ENCODE data around the gene RGS1.
"Not testable (repeated sequence)": the region's sequence is repeated elsewhere in the genome, so short reads cannot be mapped to it uniquely, and the experiment has no call there.

Gene RGS1

GRCh38 chr1:192575499-192576189 is at the start of gene RGS1:
TSS of gene RGS1 (plus strand) at chr1:192575773. CDS start at chr1:192575793, 20 bp downstream.
- Histone ChIP-seq H3K27me3 (ENCODE audit: control insufficient read depth in 1 of 2, insufficient read depth in 2 of 2, low read length in 2 of 2) (no peaks in the 10 kb centered on the region), H3K9ac (ENCODE audit: low read length) (peak within 1 kb of the TSS; percentile 69), H3K4me1 (ENCODE audit: insufficient read depth, low read length) (peaks cover 17% of the 10 kb centered on the region), H3K4me3 (ENCODE audit: low read depth in 1 of 2, low read length in 2 of 2) (peak within 1 kb of the TSS; percentile 12 to 62), H3K36me3 (ENCODE audit: insufficient read depth, low read length) (peaks cover 12% of the 10 kb centered on the region), H3K27ac (ENCODE audit: low read depth, low read length) (peak within 1 kb of the TSS; percentile 30), H3K9me3 (ENCODE audit: low read length) (no peaks in the 10 kb centered on the region)

- Histone ChIP-seq H3K9me3 (ENCODE audit: low read length) (no peaks in the 10 kb centered on the region), H3K4me3 (ENCODE audit: low read depth in 1 of 2, low read length in 2 of 2) (no peak overlapping the region), H3K4me1 (ENCODE audit: insufficient read depth, low read length) (peaks cover 30% of the 10 kb centered on the region), H3K27ac (ENCODE audit: low read depth, low read length) (no peak overlapping the region), H3K27me3 (ENCODE audit: control insufficient read depth in 1 of 2, insufficient read depth in 2 of 2, low read length in 2 of 2) (no peaks in the 10 kb centered on the region), H3K9ac (ENCODE audit: low read length) (no peak overlapping the region), H3K36me3 (ENCODE audit: insufficient read depth, low read length) (no peaks in the 10 kb centered on the region)
These were observed 48.3 kb upstream of the RGS1 start for GRCh38 chr1:192527111-192527795.

- Histone ChIP-seq H3K4me1 (ENCODE audit: insufficient read depth, low read length) (peaks cover 30% of the 10 kb centered on the region), H3K36me3 (ENCODE audit: insufficient read depth, low read length) (no peaks in the 10 kb centered on the region), H3K9ac (ENCODE audit: low read length) (no peak overlapping the region), H3K27me3 (ENCODE audit: control insufficient read depth in 1 of 2, insufficient read depth in 2 of 2, low read length in 2 of 2) (no peaks in the 10 kb centered on the region), H3K4me3 (ENCODE audit: low read depth in 1 of 2, low read length in 2 of 2) (no peak overlapping the region), H3K27ac (ENCODE audit: low read depth, low read length) (no peak overlapping the region), H3K9me3 (ENCODE audit: low read length) (no peaks in the 10 kb centered on the region)
These were observed 47.6 kb upstream of the RGS1 start for GRCh38 chr1:192527950-192528349.

GRCh38 chr1:192529031-192529755 is 46.4 kb upstream of the RGS1 start:
- Histone ChIP-seq H3K36me3 (ENCODE audit: insufficient read depth, low read length) (no peaks in the 10 kb centered on the region), H3K4me1 (ENCODE audit: insufficient read depth, low read length) (peaks cover 27% of the 10 kb centered on the region), H3K9me3 (ENCODE audit: low read length) (no peaks in the 10 kb centered on the region), H3K27me3 (ENCODE audit: control insufficient read depth in 1 of 2, insufficient read depth in 2 of 2, low read length in 2 of 2) (no peaks in the 10 kb centered on the region), H3K27ac (ENCODE audit: low read depth, low read length) (peak overlapping the region; percentile 59), H3K4me3 (ENCODE audit: low read depth in 1 of 2, low read length in 2 of 2) (no peak overlapping the region), H3K9ac (ENCODE audit: low read length) (no peak overlapping the region)

GRCh38 chr1:192529811-192530210 is 45.8 kb upstream of the RGS1 start:
- H3K36me3 ChIP-seq (ENCODE audit: insufficient read depth, low read length): no peaks in the 10 kb centered on the region
- H3K27ac ChIP-seq (ENCODE audit: low read depth, low read length): peak overlapping the region; percentile 60
- no peaks in the 10 kb centered on the region for H3K9me3 ChIP-seq (ENCODE audit: low read length)
- no peak overlapping the region for H3K9ac ChIP-seq (ENCODE audit: low read length)
- no peaks in the 10 kb centered on the region for H3K27me3 ChIP-seq (ENCODE audit: control insufficient read depth in 1 of 2, insufficient read depth in 2 of 2, low read length in 2 of 2)
- peaks cover 28% of the 10 kb centered on the region for H3K4me1 ChIP-seq (ENCODE audit: insufficient read depth, low read length)
- no peak overlapping the region for H3K4me3 ChIP-seq (ENCODE audit: low read depth in 1 of 2, low read length in 2 of 2)

- H3K36me3 ChIP-seq (ENCODE audit: insufficient read depth, low read length): no peaks in the 10 kb centered on the region
- no peak overlapping the region for H3K4me3 ChIP-seq (ENCODE audit: low read depth in 1 of 2, low read length in 2 of 2)
- no peaks in the 10 kb centered on the region for H3K9me3 ChIP-seq (ENCODE audit: low read length)
- H3K9ac ChIP-seq (ENCODE audit: low read length): no peak overlapping the region
- peak overlapping the region; percentile 60 for H3K27ac ChIP-seq (ENCODE audit: low read depth, low read length)
- peaks cover 32% of the 10 kb centered on the region for H3K4me1 ChIP-seq (ENCODE audit: insufficient read depth, low read length)
- no peaks in the 10 kb centered on the region for H3K27me3 ChIP-seq (ENCODE audit: control insufficient read depth in 1 of 2, insufficient read depth in 2 of 2, low read length in 2 of 2)
These were observed 45.3 kb upstream of the RGS1 start for GRCh38 chr1:192530254-192530653.

- H3K36me3 ChIP-seq (ENCODE audit: insufficient read depth, low read length); H3K9ac ChIP-seq (ENCODE audit: low read length); H3K4me3 ChIP-seq (ENCODE audit: low read depth in 1 of 2, low read length in 2 of 2); H3K27me3 ChIP-seq (ENCODE audit: control insufficient read depth in 1 of 2, insufficient read depth in 2 of 2, low read length in 2 of 2); H3K9me3 ChIP-seq (ENCODE audit: low read length): not testable (repeated sequence)
- peaks cover 33% of the 10 kb centered on the region for H3K4me1 ChIP-seq (ENCODE audit: insufficient read depth, low read length)
- H3K27ac ChIP-seq (ENCODE audit: low read depth, low read length): peak overlapping the region; percentile 21
These were observed 44.4 kb upstream of the RGS1 start for GRCh38 chr1:192531037-192531703.

DNA sequence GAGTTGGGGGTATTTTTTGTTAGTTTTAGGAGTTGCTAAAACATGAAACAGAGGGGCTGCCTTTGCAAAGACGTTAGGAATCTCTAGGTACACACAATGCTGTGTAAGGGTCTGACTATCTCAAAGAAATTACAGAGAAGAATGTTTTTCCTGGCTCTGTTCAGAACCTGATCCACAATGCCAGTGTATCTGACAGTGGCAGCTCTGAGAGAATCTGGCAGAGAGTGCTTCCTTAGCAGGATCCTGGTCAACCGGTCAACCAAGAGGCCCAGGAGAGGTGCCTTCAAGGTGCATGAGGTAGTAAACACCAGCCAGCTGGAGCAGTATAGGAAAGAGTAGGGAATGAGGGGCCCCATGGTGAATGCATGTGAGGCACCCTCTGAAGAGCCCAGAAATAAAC is 40.9 kb upstream of the RGS1 start:
- peak overlapping the region; percentile 54 for H3K27ac ChIP-seq (ENCODE audit: low read depth, low read length)
- no peaks in the 10 kb centered on the region for H3K36me3 ChIP-seq (ENCODE audit: insufficient read depth, low read length)
- H3K4me3 ChIP-seq (ENCODE audit: low read depth in 1 of 2, low read length in 2 of 2): no peak overlapping the region
- no peaks in the 10 kb centered on the region for H3K27me3 ChIP-seq (ENCODE audit: control insufficient read depth in 1 of 2, insufficient read depth in 2 of 2, low read length in 2 of 2)
- H3K9ac ChIP-seq (ENCODE audit: low read length): no peak overlapping the region
- H3K4me1 ChIP-seq (ENCODE audit: insufficient read depth, low read length): peaks cover 35% of the 10 kb centered on the region
- H3K9me3 ChIP-seq (ENCODE audit: low read length): no peaks in the 10 kb centered on the region

- Histone ChIP-seq H3K27me3 (ENCODE audit: control insufficient read depth in 1 of 2, insufficient read depth in 2 of 2, low read length in 2 of 2) (no peaks in the 10 kb centered on the region), H3K9me3 (ENCODE audit: low read length) (no peaks in the 10 kb centered on the region), H3K27ac (ENCODE audit: low read depth, low read length) (no peak overlapping the region), H3K4me1 (ENCODE audit: insufficient read depth, low read length) (peaks cover 33% of the 10 kb centered on the region), H3K36me3 (ENCODE audit: insufficient read depth, low read length) (no peaks in the 10 kb centered on the region), H3K9ac (ENCODE audit: low read length) (no peak overlapping the region), H3K4me3 (ENCODE audit: low read depth in 1 of 2, low read length in 2 of 2) (no peak overlapping the region)
These were observed 39.5 kb upstream of the RGS1 start for GRCh38 chr1:192535916-192536664.

- H3K9ac ChIP-seq (ENCODE audit: low read length): no peak overlapping the region
- H3K27ac ChIP-seq (ENCODE audit: low read depth, low read length): peak overlapping the region; percentile 89
- no peaks in the 10 kb centered on the region for H3K36me3 ChIP-seq (ENCODE audit: insufficient read depth, low read length)
- no peaks in the 10 kb centered on the region for H3K9me3 ChIP-seq (ENCODE audit: low read length)
- H3K4me3 ChIP-seq (ENCODE audit: low read depth in 1 of 2, low read length in 2 of 2): no peak overlapping the region
- H3K4me1 ChIP-seq (ENCODE audit: insufficient read depth, low read length): peaks cover 53% of the 10 kb centered on the region
- no peaks in the 10 kb centered on the region for H3K27me3 ChIP-seq (ENCODE audit: control insufficient read depth in 1 of 2, insufficient read depth in 2 of 2, low read length in 2 of 2)
These were observed 36.9 kb upstream of the RGS1 start for GRCh38 chr1:192538407-192539296.
